HCT116 (cell line): ENCODE data around the gene MAPK1. TPM values are rescaled to one million over a fixed set of nuclear protein-coding genes. Genes with fewer than 3 reads are reported as not detected.
"Not testable (repeated sequence)": the region's sequence is repeated elsewhere in the genome, so short reads cannot be mapped to it uniquely, and the experiment has no call there.

Experiments used
- ATAC-seq: fragments of 200-7000 bp; cut with Tn5 transposase; 2 replicates; pipeline ENCODE4 v1.9.1; 2020; ENCODE audit warnings: mild to moderate bottlenecking, moderate library complexity
- BruUV-seq: library from RNA; stranded (reverse); fragments of 400-500 nt; replicated peaks from 2 replicates; lab custom pipeline; 2021; lab: Mats Ljungman, UMichigan
- CTCF ChIA-PET: fragments of 300-600 bp; sonication (Branson Sonifier 250); formaldehyde crosslinking; loops from one replicate; lab custom pipeline; 2021; ENCODE audit warnings: antibody characterized with exemption; lab: Charles Lee
- POLR2A ChIA-PET: fragments of 300-600, 350-600 bp; sonication (Branson Sonifier 250); formaldehyde crosslinking; loops from one replicate; lab custom pipeline; 2021; ENCODE audit warnings: antibody characterized with exemption; lab: Charles Lee
- RAD21 ChIA-PET, 2 experiments: fragments of 300-600 bp; sonication (Branson Sonifier 250); formaldehyde crosslinking; loops; one replicate each; lab custom pipeline; 2023; ENCODE audit warnings: low total read pairs in 2 of 2; ENCODE audit not compliant: uncharacterized antibody in 2 of 2, unreplicated experiment in 2 of 2, low non-redundant PET in 1 of 2; lab: Charles Lee
- DNase-seq: peaks from one replicate; pipeline ENCODE4 v3.0.0-alpha.2; 2010; ENCODE audit warnings: low read depth, low spot score
- H2AFZ ChIP-seq: fragments of 200-600 bp; shearing (Covaris generic), sonication (generic); 2 replicates; pipeline ENCODE4 v1.6.1; 2017; ENCODE audit warnings: low read depth, mixed run types, mixed read lengths, antibody characterized with exemption, low read length; ENCODE audit not compliant: poor library complexity, severe bottlenecking
- H3K27ac ChIP-seq: 2 replicates; pipeline ENCODE4 v1.5.1; 2012; ENCODE audit warnings: low read depth, low read length
- H3K27me3 ChIP-seq: fragments of 200-600 bp; sonication (generic); 2 replicates; pipeline ENCODE4 v1.6.1; 2016; ENCODE audit warnings: mixed run types, low read length, mixed read lengths; ENCODE audit not compliant: insufficient read depth
- H3K36me3 ChIP-seq, 2 experiments: fragments of 200-500 bp in 1 of 2; fragments of 200-600 bp in 1 of 2; sonication (Bioruptor generic) in 1 of 2; sonication (generic) in 1 of 2; 2 replicates each; pipeline versions ENCODE4 v1.5.1 to v1.6.1; 2014 to 2016; ENCODE audit warnings: low read length in 2 of 2, inconsistent platforms in 1 of 2, mixed read lengths in 1 of 2, mixed run types in 1 of 2; ENCODE audit not compliant: insufficient read depth in 2 of 2, control insufficient read depth in 1 of 2
- H3K4me1 ChIP-seq, 2 experiments: fragments of 200-600 bp in 1 of 2; sonication (generic) in 1 of 2; 2 replicates each; pipeline versions ENCODE4 v1.5.1 to v1.6.1; 2012 to 2017; ENCODE audit warnings: low read length in 2 of 2, inconsistent platforms in 1 of 2, mild to moderate bottlenecking in 1 of 2, mixed read lengths in 1 of 2, mixed run types in 1 of 2, moderate library complexity in 1 of 2; ENCODE audit not compliant: insufficient read depth in 2 of 2, control insufficient read depth in 1 of 2
- H3K4me2 ChIP-seq: fragments of 200-600 bp; sonication (generic); 2 replicates; pipeline ENCODE4 v1.6.1; 2017; ENCODE audit warnings: mixed run types, low read length, mixed read lengths
- H3K4me3 ChIP-seq, 2 experiments: fragments of 200-600 bp in 1 of 2; sonication (generic) in 1 of 2; replicated peaks in 1 of 2; 2 replicates each; pipeline ENCODE4 v1.5.1; 2011 to 2016; ENCODE audit warnings: low read length in 2 of 2, control low read depth in 1 of 2, low read depth in 1 of 2, mild to moderate bottlenecking in 1 of 2, mixed read lengths in 1 of 2, mixed run types in 1 of 2
- H3K79me2 ChIP-seq: fragments of 200-600 bp; sonication (generic); 2 replicates; pipeline ENCODE4 v1.6.1; 2017; ENCODE audit warnings: mild to moderate bottlenecking, mixed run types, low read length, moderate library complexity, mixed read lengths; ENCODE audit not compliant: insufficient read depth
- H3K9ac ChIP-seq: fragments of 200-600 bp; sonication (generic); 2 replicates; pipeline ENCODE4 v1.6.1; 2016; ENCODE audit warnings: low read length, mixed read lengths
- H3K9me2 ChIP-seq: fragments of 200-600 bp; sonication (generic), shearing (Covaris generic); 2 replicates; pipeline ENCODE4 v1.6.1; 2017; ENCODE audit warnings: mixed run types, mild to moderate bottlenecking, moderate library complexity; ENCODE audit not compliant: insufficient read depth
- H3K9me3 ChIP-seq, 2 experiments: fragments of 200-500 bp in 1 of 2; fragments of 200-600 bp in 1 of 2; sonication (Bioruptor generic) in 1 of 2; sonication (generic) in 1 of 2; 2 replicates each; pipeline ENCODE4 v1.6.1; 2014 to 2017; ENCODE audit warnings: low read length in 2 of 2, mixed read lengths in 2 of 2, inconsistent platforms in 1 of 2, low read depth in 1 of 2, mild to moderate bottlenecking in 1 of 2, mixed run types in 1 of 2, moderate library complexity in 1 of 2; ENCODE audit not compliant: control insufficient read depth in 1 of 2, insufficient read depth in 1 of 2
- H4K20me1 ChIP-seq: fragments of 200-600 bp; sonication (generic), shearing (Covaris generic); 2 replicates; pipeline ENCODE4 v1.6.1; 2017; ENCODE audit warnings: mixed run types, mild to moderate bottlenecking, moderate library complexity; ENCODE audit not compliant: insufficient read depth
- CBX3 ChIP-seq: IDR thresholded peaks from 2 replicates; pipeline ENCODE4 v1.6.1; 2012; ENCODE audit warnings: low read depth
- CEBPB ChIP-seq: IDR thresholded peaks from 2 replicates; pipeline ENCODE4 v1.6.1; 2012; ENCODE audit warnings: low read depth
- EGR1 ChIP-seq: IDR thresholded peaks from 2 replicates; pipeline ENCODE4 v1.6.1; 2012; ENCODE audit warnings: low read depth
- EZH2phosphoT487 ChIP-seq: fragments of 200-600 bp; IDR thresholded peaks from 2 replicates; pipeline ENCODE4 v1.6.1; 2018; ENCODE audit warnings: antibody characterized with exemption, borderline replicate concordance
- FOSL1 ChIP-seq: IDR thresholded peaks from 2 replicates; pipeline ENCODE4 v1.6.1; 2012; ENCODE audit warnings: low read depth
- MAX ChIP-seq: IDR thresholded peaks from 2 replicates; pipeline ENCODE4 v1.6.1; 2012
- POLR2A ChIP-seq: IDR thresholded peaks from 2 replicates; pipeline ENCODE4 v1.7.0; 2011; ENCODE audit warnings: borderline replicate concordance; ENCODE audit not compliant: insufficient read depth, insufficient read length; ENCODE audit errors: extremely low read depth
- POLR2AphosphoS5 ChIP-seq: IDR thresholded peaks from 2 replicates; pipeline ENCODE4 v1.6.1; 2011; ENCODE audit warnings: mild to moderate bottlenecking, low read depth, low read length, moderate library complexity
- RAD21 ChIP-seq: IDR thresholded peaks from 2 replicates; pipeline ENCODE4 v1.6.1; 2012; ENCODE audit warnings: low read depth, mild to moderate bottlenecking
- REST ChIP-seq: IDR thresholded peaks from 2 replicates; pipeline ENCODE4 v1.6.1; 2012; ENCODE audit warnings: low read depth
- ZBTB33 ChIP-seq: IDR thresholded peaks from 2 replicates; pipeline ENCODE4 v1.6.1; 2011; ENCODE audit warnings: mild to moderate bottlenecking, low read length, moderate library complexity; ENCODE audit not compliant: insufficient replicate concordance; ENCODE audit errors: extremely low read depth
- ZFX ChIP-seq: fragments of 450-650 bp; IDR thresholded peaks from 2 replicates; pipeline ENCODE4 v1.6.1; 2017
- ZNF274 ChIP-seq: fragments of 200-500 bp; sonication (Bioruptor generic); IDR thresholded peaks from 2 replicates; pipeline ENCODE4 v1.6.1; 2014; ENCODE audit warnings: mild to moderate bottlenecking, low read depth, low read length, inconsistent platforms
- intact Hi-C: fragments of 100-400 bp; cut with micrococcal nuclease; formaldehyde crosslinking; loops from 2 replicates; pipeline ENCODE4 v1.10.0; 2022
- total RNA-seq: library from RNA; stranded (reverse); gene quantifications from one replicate; pipeline ENCODE4 v1.2.1, GENCODE V29; 2021; ENCODE audit not compliant: unreplicated experiment

The MAPK1 gene
- total RNA-seq, 1 experiment from 2014 or later, result 137 TPM

- H3K4me2 ChIP-seq, result no peak overlapping the region
- no peak overlapping the region for H3K9ac ChIP-seq
- H3K27me3 ChIP-seq, result no peaks in the 10 kb centered on the region
- H3K4me1 ChIP-seq, result peaks cover 0 to 7% of the 10 kb centered on the region in 2 experiments; a peak in 2 of 4 replicates
- ATAC-seq (no peak), DNase-seq (no peak)
- no peak overlapping the region for H3K4me3 ChIP-seq
- H3K9me3 ChIP-seq, result no peaks in the 10 kb centered on the region
- ChIA-PET POLR2A (interaction anchor here (1.2 kb wide), 1 partner anchor 9 kb away, joined by 4 read pairs; the partner anchor contains the start of gene MAPK1), CTCF (no interaction called here), RAD21 (no interaction called here)
- TF ChIP-seq ZBTB33 (no peak), ZFX (no peak), RAD21 (no peak), EZH2phosphoT487 (no peak), ZNF274 (no peak), FOSL1 (no peak), REST (no peak), CEBPB (no peak), EGR1 (no peak), MAX (no peak), CBX3 (no peak), POLR2A (no peak), POLR2AphosphoS5 (no peak)
- no peaks in the 10 kb centered on the region for H3K9me2 ChIP-seq
- intact Hi-C loops, result no loop called here
- H3K79me2 ChIP-seq, result no peaks in the 10 kb centered on the region
- BruUV-seq, result no TSS peak
- H3K27ac ChIP-seq, result no peak overlapping the region
- no peaks in the 10 kb centered on the region for H4K20me1 ChIP-seq
- no peak overlapping the region for H2AFZ ChIP-seq
- no peaks in the 10 kb centered on the region for H3K36me3 ChIP-seq
Observed at GRCh38 chr22:21876486-21877176, 9.2 kb upstream of the MAPK1 start.

GRCh38 chr22:21874953-21875352 lies 7.5 kb upstream of the MAPK1 start:
- DNase-seq, H3K9ac ChIP-seq, H3K4me1 ChIP-seq, RAD21 ChIA-PET, H3K9me2 ChIP-seq, H3K4me3 ChIP-seq, H3K9me3 ChIP-seq, ATAC-seq, H2AFZ ChIP-seq, intact Hi-C loops, H3K27ac ChIP-seq, POLR2A ChIA-PET, H3K4me2 ChIP-seq, H3K36me3 ChIP-seq, H3K79me2 ChIP-seq, H3K27me3 ChIP-seq, BruUV-seq, H4K20me1 ChIP-seq: not testable (repeated sequence)
- CTCF ChIA-PET, result interaction anchor here (0.5 kb wide), 1 partner anchor 111 kb away, joined by 3 read pairs; no protein-coding TSS in a partner anchor
